PFSK-1 (cell line): ENCODE results near the gene PHLDB1.
A peak's percentile ranks its signal among the peaks of the same experiment; 100 is the strongest.

Experiments used
- FOXP2 ChIP-seq: optimal IDR thresholded peaks from 2 replicates; pipeline ENCODE3; 2011; ENCODE audit warnings: borderline replicate concordance, control low read depth, inconsistent platforms; ENCODE audit not compliant: insufficient read depth; ENCODE audit errors: extremely low read length, extremely low read depth
- POLR2AphosphoS5 ChIP-seq: IDR thresholded peaks from 2 replicates; pipeline ENCODE4 v1.6.1; 2012; ENCODE audit warnings: low read depth, mild to moderate bottlenecking, control low read depth, low read length, moderate library complexity
- SIN3A ChIP-seq: IDR thresholded peaks from 2 replicates; pipeline ENCODE4 v1.6.1; 2012; ENCODE audit warnings: mild to moderate bottlenecking, low read length, moderate library complexity, borderline replicate concordance; ENCODE audit not compliant: insufficient read depth
- TAF1 ChIP-seq: IDR thresholded peaks from 2 replicates; pipeline ENCODE4 v1.6.1; 2012; ENCODE audit warnings: low read length, control low read depth, borderline replicate concordance; ENCODE audit not compliant: insufficient read depth
- TF ChIP-seq, protein P1 (sequence below), 2 experiments: IDR thresholded peaks; 2 replicates each; pipeline versions ENCODE4 v1.6.1 to v1.8.0; 2011 to 2012; ENCODE audit warnings: low read depth in 2 of 2, low read length in 2 of 2, control low read depth in 1 of 2, inconsistent platforms in 1 of 2, mild to moderate bottlenecking in 1 of 2, moderate library complexity in 1 of 2; ENCODE audit not compliant: insufficient read depth in 1 of 2

The PHLDB1 gene

DNA sequence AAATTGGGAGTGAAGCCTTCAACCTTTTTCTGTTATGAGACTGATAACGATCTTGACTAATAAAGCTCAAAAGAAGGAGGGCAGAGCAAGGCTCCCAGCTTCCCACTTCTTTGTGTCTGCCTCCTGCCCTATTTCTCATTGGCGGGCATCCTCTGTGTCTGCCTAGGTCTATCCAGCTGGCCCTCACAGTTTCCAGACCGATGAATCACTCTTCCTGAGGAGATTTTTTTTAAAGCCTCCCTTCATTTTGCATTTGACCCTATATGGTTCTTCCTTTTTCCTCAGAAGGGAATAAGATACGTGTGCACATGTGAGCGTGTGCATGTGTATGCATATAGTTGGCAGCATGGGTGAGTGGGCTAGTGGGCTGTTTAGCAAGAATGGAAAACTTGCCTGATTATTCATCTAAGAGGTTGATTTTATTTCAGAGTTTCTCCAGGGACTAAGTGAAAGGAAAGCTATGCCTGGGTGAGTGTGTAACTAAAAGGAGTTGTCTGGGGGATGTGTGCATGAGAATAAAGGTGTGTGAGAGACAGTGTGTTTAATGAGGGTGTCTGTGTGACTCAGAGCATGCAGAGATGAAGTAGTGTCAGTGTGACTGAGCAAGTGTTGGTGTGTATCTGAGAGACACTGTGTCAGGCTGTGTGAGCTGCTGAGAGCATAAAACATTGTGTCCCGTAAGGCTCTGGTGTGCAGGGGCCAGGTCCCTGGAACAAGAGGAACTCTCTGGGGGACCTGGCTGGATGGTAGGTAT is 12.2 kb downstream of the PHLDB1 start:
- peak; percentile 53; the same call in 1 of the 2 replicates for TF ChIP-seq SIN3A
- TF ChIP-seq FOXP2: no peak

DNA sequence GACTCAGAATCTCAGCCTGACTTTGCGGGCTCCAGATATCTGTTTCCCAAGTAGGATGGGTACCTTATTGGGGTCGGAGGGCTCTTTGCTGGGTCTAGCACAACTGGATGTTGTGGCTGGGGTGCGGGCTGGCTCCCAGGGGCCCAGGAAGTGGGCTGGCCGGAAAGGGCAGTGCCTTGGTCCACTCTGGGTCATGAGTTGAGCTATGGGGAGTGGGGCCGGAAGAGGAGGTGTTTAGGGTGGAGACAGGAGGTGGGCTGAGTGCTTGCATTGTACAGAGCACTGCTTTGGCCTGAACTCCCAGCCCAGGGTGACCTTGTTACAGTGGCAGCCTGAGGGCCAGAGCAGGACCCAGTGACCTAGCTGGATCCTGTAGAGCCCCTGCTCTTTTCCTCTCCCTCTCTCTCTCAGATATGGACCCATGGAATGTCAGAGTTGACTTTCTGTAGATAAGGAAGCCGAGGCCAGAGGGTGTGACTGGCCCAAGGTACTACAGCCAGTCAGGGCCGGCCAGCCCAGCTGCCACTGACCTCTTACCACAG is 13.2 kb downstream of the PHLDB1 start:
- TF ChIP-seq TAF1: peak; percentile 70; the same call in 1 of the 2 replicates
- TF ChIP-seq SIN3A: peak; percentile 8; the same call in 1 of the 2 replicates
- TF ChIP-seq POLR2AphosphoS5: peak; percentile 69
- no peak for TF ChIP-seq FOXP2
- TF ChIP-seq, protein P1, sequence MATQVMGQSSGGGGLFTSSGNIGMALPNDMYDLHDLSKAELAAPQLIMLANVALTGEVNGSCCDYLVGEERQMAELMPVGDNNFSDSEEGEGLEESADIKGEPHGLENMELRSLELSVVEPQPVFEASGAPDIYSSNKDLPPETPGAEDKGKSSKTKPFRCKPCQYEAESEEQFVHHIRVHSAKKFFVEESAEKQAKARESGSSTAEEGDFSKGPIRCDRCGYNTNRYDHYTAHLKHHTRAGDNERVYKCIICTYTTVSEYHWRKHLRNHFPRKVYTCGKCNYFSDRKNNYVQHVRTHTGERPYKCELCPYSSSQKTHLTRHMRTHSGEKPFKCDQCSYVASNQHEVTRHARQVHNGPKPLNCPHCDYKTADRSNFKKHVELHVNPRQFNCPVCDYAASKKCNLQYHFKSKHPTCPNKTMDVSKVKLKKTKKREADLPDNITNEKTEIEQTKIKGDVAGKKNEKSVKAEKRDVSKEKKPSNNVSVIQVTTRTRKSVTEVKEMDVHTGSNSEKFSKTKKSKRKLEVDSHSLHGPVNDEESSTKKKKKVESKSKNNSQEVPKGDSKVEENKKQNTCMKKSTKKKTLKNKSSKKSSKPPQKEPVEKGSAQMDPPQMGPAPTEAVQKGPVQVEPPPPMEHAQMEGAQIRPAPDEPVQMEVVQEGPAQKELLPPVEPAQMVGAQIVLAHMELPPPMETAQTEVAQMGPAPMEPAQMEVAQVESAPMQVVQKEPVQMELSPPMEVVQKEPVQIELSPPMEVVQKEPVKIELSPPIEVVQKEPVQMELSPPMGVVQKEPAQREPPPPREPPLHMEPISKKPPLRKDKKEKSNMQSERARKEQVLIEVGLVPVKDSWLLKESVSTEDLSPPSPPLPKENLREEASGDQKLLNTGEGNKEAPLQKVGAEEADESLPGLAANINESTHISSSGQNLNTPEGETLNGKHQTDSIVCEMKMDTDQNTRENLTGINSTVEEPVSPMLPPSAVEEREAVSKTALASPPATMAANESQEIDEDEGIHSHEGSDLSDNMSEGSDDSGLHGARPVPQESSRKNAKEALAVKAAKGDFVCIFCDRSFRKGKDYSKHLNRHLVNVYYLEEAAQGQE (IDR thresholded peaks at IDR 0.05; ENCODE audit: insufficient read depth in 1 of 2, low read depth in 2 of 2, low read length in 2 of 2): no peak

DNA sequence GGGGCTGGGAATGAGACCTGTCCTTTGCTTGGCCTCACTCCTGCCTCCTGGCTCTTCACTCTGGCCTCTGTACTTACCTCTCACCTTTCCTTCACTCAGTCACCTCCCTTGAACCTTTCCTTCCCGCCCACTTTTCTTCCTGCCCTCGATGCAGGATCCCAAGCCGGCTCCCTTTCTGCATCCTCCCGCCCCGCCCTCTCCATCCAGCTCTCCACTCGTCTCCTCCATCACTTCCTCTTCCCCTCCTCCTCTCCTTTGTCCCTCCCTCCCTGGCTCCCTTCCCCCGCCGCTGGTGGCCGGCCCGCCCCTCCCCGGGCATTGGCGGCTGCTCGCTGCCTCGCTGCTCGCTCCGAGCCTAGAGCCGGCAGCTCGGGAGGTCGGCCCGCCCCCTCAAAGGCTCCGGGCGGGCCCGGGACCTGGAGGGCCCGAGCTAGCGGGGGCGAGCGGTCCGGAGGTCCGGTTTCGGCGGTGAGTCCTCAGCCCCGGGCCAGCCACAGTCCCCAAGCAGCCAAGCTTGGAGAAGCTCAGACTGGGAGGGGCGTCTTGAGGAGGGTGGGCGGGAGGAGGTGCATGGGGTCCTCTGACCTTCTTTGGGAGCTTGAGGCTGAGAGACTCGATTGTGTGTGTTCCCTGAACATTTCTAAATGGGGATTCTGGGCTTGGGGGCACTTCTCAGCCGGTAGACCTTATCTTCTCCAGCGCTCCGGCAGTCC is 13.8 kb downstream of the PHLDB1 start:
- TF ChIP-seq TAF1 (no peak), SIN3A (no peak), POLR2AphosphoS5 (peak; percentile 78), FOXP2 (peak; percentile 57)
- TF ChIP-seq, protein P1 (IDR thresholded peaks at IDR 0.05; ENCODE audit: insufficient read depth in 1 of 2, low read depth in 2 of 2, low read length in 2 of 2): no peak

DNA sequence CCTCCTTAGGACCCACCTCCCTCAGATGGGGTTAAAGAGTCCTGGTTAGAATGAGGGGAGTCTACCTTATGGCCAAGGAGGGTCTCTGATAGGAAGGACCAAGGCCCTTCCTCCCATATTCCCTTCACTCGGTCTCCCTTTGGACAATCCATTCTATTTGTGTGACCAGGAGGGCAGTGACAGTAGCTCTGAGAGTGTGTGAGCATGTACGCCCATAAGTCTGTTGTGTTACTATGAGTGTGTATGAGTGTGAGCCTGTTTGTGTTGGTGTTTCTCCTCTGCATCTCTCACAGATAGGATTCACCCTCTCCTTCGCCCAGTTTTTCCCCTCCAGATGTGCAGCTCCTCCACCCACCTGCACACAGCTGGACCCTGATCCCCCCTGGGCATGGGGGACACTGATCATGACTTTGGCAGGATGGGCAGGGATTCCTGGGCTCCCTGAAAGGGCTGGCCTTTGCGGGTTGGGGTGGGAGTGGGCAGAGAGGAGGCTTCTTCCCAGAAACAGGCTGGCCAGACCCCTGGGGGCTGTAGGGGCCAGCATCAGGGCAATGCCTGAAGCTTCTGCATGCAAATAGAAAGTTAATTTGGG is 14.5 kb downstream of the PHLDB1 start:
- TF ChIP-seq, protein P1 (IDR thresholded peaks at IDR 0.05; ENCODE audit: insufficient read depth in 1 of 2, low read depth in 2 of 2, low read length in 2 of 2): no peak
- no peak for TF ChIP-seq TAF1

DNA sequence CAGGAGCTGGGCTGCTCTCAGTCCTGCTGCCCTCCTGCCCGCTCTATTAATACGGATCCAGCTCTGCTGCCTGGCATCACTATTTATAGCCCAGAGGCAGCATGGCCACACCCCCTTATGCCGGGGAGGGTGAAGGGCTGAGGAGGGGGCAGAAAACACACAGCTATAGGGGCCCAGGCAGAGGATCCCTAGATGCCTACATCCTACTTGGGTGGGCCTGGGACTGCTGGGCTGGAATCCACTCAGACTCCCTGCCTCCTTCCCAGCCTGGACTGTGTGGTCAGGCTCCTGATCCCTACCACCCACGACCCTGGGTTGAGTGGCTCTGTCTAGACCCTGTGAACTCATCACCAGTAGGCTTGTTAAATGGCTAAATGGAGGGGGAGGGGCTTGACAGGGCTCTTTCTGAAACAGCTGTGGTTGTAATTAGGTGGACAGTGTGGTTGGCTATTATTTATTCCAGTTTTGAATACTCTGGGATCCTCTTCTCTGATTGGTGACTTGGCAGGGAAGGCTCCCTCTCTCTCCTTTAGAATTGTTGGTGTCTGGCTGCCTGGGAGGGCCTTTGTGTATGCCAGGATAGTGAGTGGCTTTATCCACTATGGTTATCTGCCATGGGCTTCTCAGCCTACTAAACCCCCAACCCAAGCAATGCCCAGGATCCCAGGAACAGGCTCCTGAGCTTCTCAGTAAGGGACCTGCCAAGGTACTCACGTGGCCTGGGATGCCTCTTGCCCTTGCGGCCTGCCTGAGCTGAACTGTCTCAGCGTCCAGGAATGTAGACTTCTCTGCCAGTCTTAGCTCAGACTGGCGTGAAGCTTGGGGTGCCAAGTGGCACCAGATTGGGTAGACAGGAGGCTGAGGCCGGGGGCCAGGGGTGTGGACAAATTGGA is 15.2 kb downstream of the PHLDB1 start:
- TF ChIP-seq TAF1 (no peak), POLR2AphosphoS5 (no peak), SIN3A (no peak), FOXP2 (no peak)
- TF ChIP-seq, protein P1 (IDR thresholded peaks at IDR 0.05; ENCODE audit: insufficient read depth in 1 of 2, low read depth in 2 of 2, low read length in 2 of 2): no peak
